Neural cell (in vitro differentiated cells): ENCODE data around the gene MRPL50. TPM values are rescaled to one million over a fixed set of nuclear protein-coding genes. Genes with fewer than 3 reads are reported as not detected.
A peak's percentile ranks its signal among the peaks of the same experiment; 100 is the strongest.

ENCODE experiments used
- H2AFZ ChIP-seq: fragments of 200-600, 300-800 bp; sonication (generic), shearing (Covaris generic); 2 replicates; pipeline ENCODE4 v1.6.0; 2014; ENCODE audit warnings: low read depth, mild to moderate bottlenecking, antibody characterized with exemption, low read length, moderate library complexity
- H3F3A ChIP-seq: fragments of 200-600 bp; shearing (Covaris generic); 2 replicates; pipeline ENCODE4 v1.6.1; 2016; ENCODE audit warnings: mild to moderate bottlenecking, moderate library complexity, mixed read lengths, antibody characterized with exemption, low read length; ENCODE audit not compliant: insufficient read depth, poor library complexity, severe bottlenecking
- H3K27ac ChIP-seq: fragments of 200-600, 300-800 bp; sonication (generic), shearing (Covaris generic); 2 replicates; pipeline ENCODE4 v1.5.1; 2014; ENCODE audit warnings: mild to moderate bottlenecking, low read length, moderate library complexity
- H3K27me3 ChIP-seq: fragments of 300-800, 200-600 bp; sonication (generic), shearing (Covaris generic); 2 replicates; pipeline ENCODE4 v1.6.0; 2014; ENCODE audit warnings: mild to moderate bottlenecking, low read depth, low read length, moderate library complexity; ENCODE audit not compliant: insufficient read depth
- H3K36me3 ChIP-seq: fragments of 300-800, 200-600 bp; sonication (generic), shearing (Covaris generic); 2 replicates; pipeline ENCODE4 v1.5.1; 2014; ENCODE audit warnings: mild to moderate bottlenecking, antibody characterized with exemption, low read length, moderate library complexity; ENCODE audit not compliant: insufficient read depth
- H3K4me2 ChIP-seq: fragments of 300-800, 200-600 bp; sonication (generic), shearing (Covaris generic); 2 replicates; pipeline ENCODE4 v1.6.0; 2014; ENCODE audit warnings: mild to moderate bottlenecking, low read length
- H3K4me3 ChIP-seq: fragments of 300-800, 200-600 bp; sonication (generic), shearing (Covaris generic); 2 replicates; pipeline ENCODE4 v1.5.1; 2014; ENCODE audit warnings: mild to moderate bottlenecking, low read length, moderate library complexity
- H3K79me2 ChIP-seq: fragments of 200-600 bp; shearing (Covaris generic); replicated peaks from 2 replicates; pipeline ENCODE4 v1.6.0; 2014; ENCODE audit warnings: mild to moderate bottlenecking, low read length, moderate library complexity; ENCODE audit not compliant: insufficient read depth
- H3K9ac ChIP-seq: fragments of 300-800, 200-600 bp; sonication (generic), shearing (Covaris generic); 2 replicates; pipeline ENCODE4 v1.6.1; 2016; ENCODE audit warnings: mild to moderate bottlenecking, low read length, mixed read lengths
- H3K9me2 ChIP-seq: fragments of 200-600 bp; shearing (Covaris generic); 2 replicates; pipeline ENCODE4 v1.6.1; 2016; ENCODE audit warnings: mild to moderate bottlenecking, low read length, mixed read lengths; ENCODE audit not compliant: insufficient read depth
- H3K9me3 ChIP-seq: fragments of 200-600, 300-800 bp; sonication (generic), shearing (Covaris generic); 2 replicates; pipeline ENCODE4 v1.6.1; 2016; ENCODE audit warnings: mild to moderate bottlenecking, mixed run types, low read length, moderate library complexity, mixed read lengths
- H4K20me1 ChIP-seq: fragments of 200-600 bp; shearing (Covaris generic); 2 replicates; pipeline ENCODE4 v1.6.1; 2016; ENCODE audit warnings: mild to moderate bottlenecking, mixed run types; ENCODE audit not compliant: insufficient read depth
- EP300 ChIP-seq: fragments of 450-650 bp; conservative IDR thresholded peaks from 2 replicates; pipeline ENCODE4 v1.6.1; 2014; ENCODE audit warnings: antibody characterized with exemption, mild to moderate bottlenecking, moderate library complexity; ENCODE audit not compliant: poor library complexity, severe bottlenecking
- EZH2 ChIP-seq: fragments of 200-600, 300-800 bp; shearing (Covaris generic), sonication (generic); IDR thresholded peaks from 2 replicates; pipeline ENCODE4 v1.6.1; 2014; ENCODE audit warnings: antibody characterized with exemption, low read length, borderline replicate concordance, mild to moderate bottlenecking; ENCODE audit not compliant: insufficient read depth, poor library complexity, severe bottlenecking
- MXI1 ChIP-seq: fragments of 450-650 bp; conservative IDR thresholded peaks from 2 replicates; pipeline ENCODE4 v1.6.1; 2014; ENCODE audit warnings: antibody characterized with exemption, mild to moderate bottlenecking; ENCODE audit not compliant: poor library complexity, severe bottlenecking
- POLR2AphosphoS5 ChIP-seq: IDR thresholded peaks from 2 replicates; pipeline ENCODE4 v1.6.1; 2012
- RAD21 ChIP-seq: fragments of 450-650 bp; conservative IDR thresholded peaks from 2 replicates; pipeline ENCODE4 v1.6.1; 2014; ENCODE audit warnings: antibody characterized with exemption, mild to moderate bottlenecking, moderate library complexity
- SMC3 ChIP-seq: fragments of 450-650 bp; conservative IDR thresholded peaks from 2 replicates; pipeline ENCODE4 v1.6.1; 2014; ENCODE audit warnings: antibody characterized with exemption, mild to moderate bottlenecking, moderate library complexity; ENCODE audit not compliant: poor library complexity
- TAF1 ChIP-seq: IDR thresholded peaks from 2 replicates; pipeline ENCODE4 v1.6.1; 2012; ENCODE audit warnings: low read depth
- polyA plus RNA-seq: library from polyadenylated mRNA; depleted of rRNA; stranded (reverse); fragments of >200 nt; gene quantifications from 2 replicates; pipeline ENCODE4 v1.2.3, GENCODE V29; 2014
- TF ChIP-seq, protein P1 (sequence below): fragments of 450-650 bp; IDR thresholded peaks from 2 replicates; pipeline ENCODE4 v1.5.1; 2014; ENCODE audit warnings: antibody characterized with exemption, mild to moderate bottlenecking, moderate library complexity; ENCODE audit not compliant: poor library complexity, severe bottlenecking
- TF ChIP-seq, protein P2 (sequence below): IDR thresholded peaks from 2 replicates; pipeline ENCODE4 v1.6.1; 2012; ENCODE audit warnings: borderline replicate concordance

The MRPL50 gene
- polyA plus RNA-seq, 1 donor from 2014 or later, result 35.2 TPM

DNA sequence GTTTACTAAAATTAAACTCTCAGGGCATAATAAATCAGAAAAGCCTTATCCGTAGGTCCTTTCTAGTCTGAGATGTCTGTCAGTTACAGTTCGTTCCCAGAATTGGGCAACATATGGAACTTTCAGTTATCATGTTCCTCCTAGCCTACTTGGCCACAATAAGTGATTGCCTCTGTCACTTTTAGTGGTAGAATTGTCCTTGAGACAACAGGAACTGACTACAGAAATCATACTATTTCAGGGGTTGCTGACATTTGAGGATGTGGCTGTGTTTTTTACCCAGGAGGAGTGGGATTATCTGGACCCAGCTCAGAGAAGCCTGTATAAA is 1.2 kb upstream of the MRPL50 start:
- Histone ChIP-seq H3K4me3 (peak overlapping the region; percentile 72), H3K27me3 (no peaks in the 10 kb centered on the region), H3K4me2 (peak overlapping the region; percentile 85), H3K9me2 (no peaks in the 10 kb centered on the region), H3K36me3 (peaks cover 31% of the 10 kb centered on the region), H3K79me2 (peaks cover 61% of the 10 kb centered on the region), H3K9me3 (no peaks in the 10 kb centered on the region), H4K20me1 (no peaks in the 10 kb centered on the region), H3F3A (no peaks in the 10 kb centered on the region), H3K27ac (peak overlapping the region; percentile 88), H3K9ac (peak overlapping the region; percentile 83), H2AFZ (peak overlapping the region; percentile 92)
- TF ChIP-seq EZH2 (no peak), RAD21 (no peak), SMC3 (no peak), MXI1 (no peak)

DNA sequence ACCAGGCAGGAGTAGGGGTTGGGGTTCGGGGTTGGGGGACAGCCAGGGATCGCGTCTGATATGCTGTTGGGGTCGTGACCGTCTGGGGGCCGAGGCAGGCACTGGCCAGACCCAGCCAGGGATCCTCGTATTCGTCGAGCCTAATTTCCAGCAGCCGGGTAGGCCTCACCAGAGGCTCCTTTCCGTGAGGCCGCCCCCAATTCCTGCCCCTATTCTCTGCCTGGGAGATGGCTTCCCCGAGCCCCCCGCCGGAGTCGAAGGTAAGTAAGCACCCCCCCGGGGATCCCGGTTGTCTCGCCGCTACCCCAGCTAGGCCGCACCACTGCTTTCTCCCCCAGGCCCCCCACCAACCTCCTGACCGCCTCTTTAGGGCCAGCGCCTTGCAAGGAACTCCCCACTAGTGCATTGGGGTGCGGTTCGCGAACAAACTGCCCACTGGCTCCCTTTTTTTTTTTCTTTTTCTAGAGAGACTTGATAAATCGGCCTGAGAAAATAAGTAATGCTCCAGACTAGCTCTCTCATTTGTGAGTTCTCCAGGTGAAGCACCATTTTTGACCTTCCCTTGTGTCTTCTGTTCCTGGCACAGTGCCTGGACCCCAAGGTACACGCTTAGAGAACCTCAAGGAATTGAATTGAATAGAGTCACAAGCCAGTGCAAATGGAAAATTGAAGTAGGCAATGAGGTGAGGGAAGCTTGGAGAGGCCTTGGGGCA is 668 bp upstream of the MRPL50 start:
- no peaks in the 10 kb centered on the region for H3K9me3 ChIP-seq
- H4K20me1 ChIP-seq, result no peaks in the 10 kb centered on the region
- peak overlapping the region; percentile 92 for H2AFZ ChIP-seq
- H3K36me3 ChIP-seq, result peaks cover 27% of the 10 kb centered on the region
- H3K9me2 ChIP-seq, result no peaks in the 10 kb centered on the region
- H3F3A ChIP-seq, result no peaks in the 10 kb centered on the region
- no peak for TF ChIP-seq RAD21
- no peak for TF ChIP-seq EP300
- TF ChIP-seq MXI1, result no peak
- no peak for TF ChIP-seq EZH2
- H3K27ac ChIP-seq, result peak overlapping the region; percentile 88
- H3K9ac ChIP-seq, result peak overlapping the region; percentile 83
- peak overlapping the region; percentile 72 for H3K4me3 ChIP-seq
- H3K27me3 ChIP-seq, result no peaks in the 10 kb centered on the region
- peak overlapping the region; percentile 85 for H3K4me2 ChIP-seq
- H3K79me2 ChIP-seq, result peaks cover 66% of the 10 kb centered on the region

DNA sequence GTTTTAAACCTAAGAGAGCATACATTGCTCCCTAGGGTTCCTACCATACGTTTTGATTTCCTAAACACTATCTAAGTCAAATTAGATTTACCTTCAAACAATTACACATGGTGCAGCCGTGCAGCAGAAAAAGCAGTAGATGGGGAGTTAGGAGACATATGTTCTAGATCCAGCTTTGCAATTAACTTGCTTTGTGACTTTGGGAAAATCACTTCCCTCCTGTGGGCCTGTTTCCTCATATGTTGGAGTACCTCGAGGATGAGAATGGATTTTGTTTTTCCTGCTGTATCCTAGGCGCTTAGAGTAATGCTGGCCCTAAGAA is 711 bp downstream of the MRPL50 start:
- no peak for TF ChIP-seq MXI1
- TF ChIP-seq POLR2AphosphoS5, result no peak
- no peak for TF ChIP-seq RAD21
- TF ChIP-seq SMC3, result no peak
- no peak for TF ChIP-seq EZH2
- TF ChIP-seq EP300, result no peak
- TF ChIP-seq, protein P1, sequence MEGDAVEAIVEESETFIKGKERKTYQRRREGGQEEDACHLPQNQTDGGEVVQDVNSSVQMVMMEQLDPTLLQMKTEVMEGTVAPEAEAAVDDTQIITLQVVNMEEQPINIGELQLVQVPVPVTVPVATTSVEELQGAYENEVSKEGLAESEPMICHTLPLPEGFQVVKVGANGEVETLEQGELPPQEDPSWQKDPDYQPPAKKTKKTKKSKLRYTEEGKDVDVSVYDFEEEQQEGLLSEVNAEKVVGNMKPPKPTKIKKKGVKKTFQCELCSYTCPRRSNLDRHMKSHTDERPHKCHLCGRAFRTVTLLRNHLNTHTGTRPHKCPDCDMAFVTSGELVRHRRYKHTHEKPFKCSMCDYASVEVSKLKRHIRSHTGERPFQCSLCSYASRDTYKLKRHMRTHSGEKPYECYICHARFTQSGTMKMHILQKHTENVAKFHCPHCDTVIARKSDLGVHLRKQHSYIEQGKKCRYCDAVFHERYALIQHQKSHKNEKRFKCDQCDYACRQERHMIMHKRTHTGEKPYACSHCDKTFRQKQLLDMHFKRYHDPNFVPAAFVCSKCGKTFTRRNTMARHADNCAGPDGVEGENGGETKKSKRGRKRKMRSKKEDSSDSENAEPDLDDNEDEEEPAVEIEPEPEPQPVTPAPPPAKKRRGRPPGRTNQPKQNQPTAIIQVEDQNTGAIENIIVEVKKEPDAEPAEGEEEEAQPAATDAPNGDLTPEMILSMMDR, result no peak
- no peak for TF ChIP-seq TAF1
- TF ChIP-seq, protein P2, sequence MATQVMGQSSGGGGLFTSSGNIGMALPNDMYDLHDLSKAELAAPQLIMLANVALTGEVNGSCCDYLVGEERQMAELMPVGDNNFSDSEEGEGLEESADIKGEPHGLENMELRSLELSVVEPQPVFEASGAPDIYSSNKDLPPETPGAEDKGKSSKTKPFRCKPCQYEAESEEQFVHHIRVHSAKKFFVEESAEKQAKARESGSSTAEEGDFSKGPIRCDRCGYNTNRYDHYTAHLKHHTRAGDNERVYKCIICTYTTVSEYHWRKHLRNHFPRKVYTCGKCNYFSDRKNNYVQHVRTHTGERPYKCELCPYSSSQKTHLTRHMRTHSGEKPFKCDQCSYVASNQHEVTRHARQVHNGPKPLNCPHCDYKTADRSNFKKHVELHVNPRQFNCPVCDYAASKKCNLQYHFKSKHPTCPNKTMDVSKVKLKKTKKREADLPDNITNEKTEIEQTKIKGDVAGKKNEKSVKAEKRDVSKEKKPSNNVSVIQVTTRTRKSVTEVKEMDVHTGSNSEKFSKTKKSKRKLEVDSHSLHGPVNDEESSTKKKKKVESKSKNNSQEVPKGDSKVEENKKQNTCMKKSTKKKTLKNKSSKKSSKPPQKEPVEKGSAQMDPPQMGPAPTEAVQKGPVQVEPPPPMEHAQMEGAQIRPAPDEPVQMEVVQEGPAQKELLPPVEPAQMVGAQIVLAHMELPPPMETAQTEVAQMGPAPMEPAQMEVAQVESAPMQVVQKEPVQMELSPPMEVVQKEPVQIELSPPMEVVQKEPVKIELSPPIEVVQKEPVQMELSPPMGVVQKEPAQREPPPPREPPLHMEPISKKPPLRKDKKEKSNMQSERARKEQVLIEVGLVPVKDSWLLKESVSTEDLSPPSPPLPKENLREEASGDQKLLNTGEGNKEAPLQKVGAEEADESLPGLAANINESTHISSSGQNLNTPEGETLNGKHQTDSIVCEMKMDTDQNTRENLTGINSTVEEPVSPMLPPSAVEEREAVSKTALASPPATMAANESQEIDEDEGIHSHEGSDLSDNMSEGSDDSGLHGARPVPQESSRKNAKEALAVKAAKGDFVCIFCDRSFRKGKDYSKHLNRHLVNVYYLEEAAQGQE, result no peak
- Histone ChIP-seq H3K4me3 (peak overlapping the region; percentile 72), H3K9ac (peak overlapping the region; percentile 83), H3K27me3 (no peaks in the 10 kb centered on the region), H3K79me2 (peaks cover 78% of the 10 kb centered on the region), H3K9me3 (no peaks in the 10 kb centered on the region), H3F3A (no peaks in the 10 kb centered on the region), H2AFZ (peak overlapping the region; percentile 75), H3K27ac (peak overlapping the region; percentile 88), H3K4me2 (peak overlapping the region; percentile 90), H3K36me3 (peaks cover 15% of the 10 kb centered on the region), H3K9me2 (no peaks in the 10 kb centered on the region), H4K20me1 (no peaks in the 10 kb centered on the region)
